ENCODE results near the gene CHTOP.
"Not testable (repeated sequence)": the region's sequence is repeated elsewhere in the genome, so short reads cannot be mapped to it uniquely, and the experiment has no call there.

The CHTOP gene

GRCh38 chr1:153662269-153662668, 28.4 kb downstream of the CHTOP start:
- DNase-seq (ENCODE audit: low read depth) = no peak

GRCh38 chr1:153663211-153663610, 29.3 kb downstream of the CHTOP start:
- no peak for DNase-seq (ENCODE audit: low read depth)

GRCh38 chr1:153667439-153667838, 33.6 kb downstream of the CHTOP start:
- DNase-seq (ENCODE audit: low read depth) = no peak

- DNase-seq (ENCODE audit: low read depth) = not testable (repeated sequence)
These were observed 34.8 kb downstream of the CHTOP start for GRCh38 chr1:153668672-153669071.

GRCh38 chr1:153669606-153670005, 35.7 kb downstream of the CHTOP start:
- no peak for DNase-seq (ENCODE audit: low read depth)

DNA sequence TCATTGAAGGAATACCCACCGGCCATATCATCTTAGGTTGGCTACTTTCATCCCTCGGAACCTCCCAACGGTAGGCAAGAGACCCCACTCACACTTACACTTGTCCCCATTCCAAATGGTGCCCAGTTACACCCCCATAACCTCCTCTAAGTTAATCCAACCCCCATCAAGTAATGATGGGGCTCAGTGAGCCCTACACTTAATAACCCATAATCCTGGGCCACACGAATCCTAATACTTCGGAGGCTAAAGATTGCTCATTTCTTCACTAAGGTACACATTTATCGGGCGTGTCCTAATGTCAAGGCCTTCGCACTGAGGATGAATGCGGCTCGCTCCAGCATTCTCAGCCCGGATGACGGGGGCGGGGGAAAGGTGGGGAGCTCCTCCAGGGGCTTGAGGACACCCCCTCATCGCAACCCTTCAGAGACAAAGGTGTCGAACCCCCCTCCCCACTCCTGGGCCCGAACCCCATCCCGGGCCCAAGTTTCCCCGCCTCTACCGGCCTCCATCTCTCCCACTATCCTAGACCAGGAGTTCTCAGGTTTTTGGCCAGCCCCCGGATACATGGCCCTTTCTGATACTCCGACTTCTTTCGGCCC, 36.5 kb downstream of the CHTOP start:
- DNase-seq (ENCODE audit: low read depth) = no peak

DNA sequence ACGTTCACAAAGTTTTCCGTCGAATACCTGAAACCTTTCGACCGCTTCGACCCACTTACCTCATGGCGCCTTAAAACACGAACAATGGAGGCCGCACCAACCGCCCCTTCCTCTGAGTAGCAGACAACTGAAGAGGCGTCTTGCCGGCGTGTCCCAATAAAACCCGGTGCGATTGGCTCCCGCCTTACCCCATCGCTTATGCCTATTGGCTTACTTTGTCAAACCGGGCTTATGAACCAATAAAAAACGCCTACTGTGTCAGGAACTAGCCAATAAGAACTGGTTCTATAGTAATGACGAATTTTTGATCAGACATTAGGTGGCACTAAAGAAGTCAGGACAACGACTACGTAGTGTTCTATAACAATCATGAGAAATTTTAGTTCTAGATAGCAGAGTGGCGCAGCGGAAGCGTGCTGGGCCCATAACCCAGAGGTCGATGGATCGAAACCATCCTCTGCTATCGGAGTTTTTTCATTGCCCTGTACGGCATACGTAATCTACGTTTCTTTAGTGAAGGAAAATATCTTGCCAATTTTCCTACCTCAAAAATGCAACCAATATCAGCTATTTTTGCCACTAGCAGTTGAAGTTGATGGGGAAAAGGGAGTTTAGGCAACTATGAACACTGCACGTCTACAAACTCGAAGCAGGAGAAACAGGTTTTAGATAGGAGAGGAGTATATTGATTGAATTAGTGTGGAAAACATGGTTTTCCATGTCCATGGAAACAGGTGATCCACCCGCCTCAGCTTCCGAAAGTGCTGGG, 37.2 kb downstream of the CHTOP start, which contains the start of gene ILF2:
Gene ILF2 (minus strand): TSS at position 135 of the 769 bp plus-strand sequence. CDS start 71 bp downstream, at position 64.
- DNase-seq (ENCODE audit: low read depth) = peak; percentile 99

- not testable (repeated sequence) for DNase-seq (ENCODE audit: low read depth)
These were observed 37.9 kb downstream of the CHTOP start for GRCh38 chr1:153671628-153672353.

GRCh38 chr1:153673511-153673910, 39.6 kb downstream of the CHTOP start:
- no peak for DNase-seq (ENCODE audit: low read depth)

DNA sequence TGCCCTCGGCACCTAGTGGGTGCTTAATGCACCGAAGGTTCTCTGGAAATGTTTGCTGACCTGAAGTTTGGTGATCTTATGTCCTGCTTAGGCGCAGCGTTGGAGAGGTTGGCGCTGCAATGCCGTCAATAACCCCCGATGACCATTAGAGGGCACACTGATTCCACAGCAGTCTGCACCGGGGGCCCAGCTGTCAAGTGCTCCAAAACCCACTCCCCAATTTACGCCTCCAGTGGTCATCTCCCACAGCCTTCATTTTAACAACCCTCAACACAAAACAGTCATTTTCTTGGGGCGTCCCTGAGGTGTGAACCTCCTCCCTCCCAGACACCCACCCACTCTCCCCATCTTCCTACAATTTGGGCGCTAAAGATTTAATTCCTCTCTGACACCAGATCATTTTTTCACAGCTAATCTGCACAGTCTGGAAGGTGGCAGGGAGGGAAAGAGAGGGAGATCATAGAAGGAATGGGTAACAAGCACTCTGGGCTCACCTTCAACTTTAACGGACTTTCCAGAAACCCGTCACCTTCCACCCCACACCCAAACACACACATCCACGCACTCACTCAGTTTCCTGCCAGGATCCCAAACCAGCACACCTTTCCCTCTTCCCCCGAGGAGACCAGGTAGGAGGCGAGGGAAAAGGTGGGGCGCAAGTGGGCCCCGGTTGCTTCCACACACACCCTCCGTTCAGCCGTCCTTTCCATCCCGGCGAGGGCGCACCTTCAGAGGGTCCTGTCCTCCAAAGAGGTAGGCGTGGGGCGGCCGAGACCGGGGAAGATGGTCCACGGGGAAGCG, 44.1 kb downstream of the CHTOP start:
- no peak for DNase-seq (ENCODE audit: low read depth)

GRCh38 chr1:153678519-153679336, 44.9 kb downstream of the CHTOP start, which contains the start of gene NPR1:
TSS of gene NPR1 (plus strand) at chr1:153678688. CDS start at chr1:153679109, 421 bp downstream.
- no peak for DNase-seq (ENCODE audit: low read depth)

- no peak for DNase-seq (ENCODE audit: low read depth)
These were observed 45.7 kb downstream of the CHTOP start for GRCh38 chr1:153679337-153680119.

- no peak for DNase-seq (ENCODE audit: low read depth)
These were observed 46.2 kb downstream of the CHTOP start for GRCh38 chr1:153680120-153680403.

- no peak for DNase-seq (ENCODE audit: low read depth)
These were observed 48.9 kb downstream of the CHTOP start for GRCh38 chr1:153682730-153683129.

DNA sequence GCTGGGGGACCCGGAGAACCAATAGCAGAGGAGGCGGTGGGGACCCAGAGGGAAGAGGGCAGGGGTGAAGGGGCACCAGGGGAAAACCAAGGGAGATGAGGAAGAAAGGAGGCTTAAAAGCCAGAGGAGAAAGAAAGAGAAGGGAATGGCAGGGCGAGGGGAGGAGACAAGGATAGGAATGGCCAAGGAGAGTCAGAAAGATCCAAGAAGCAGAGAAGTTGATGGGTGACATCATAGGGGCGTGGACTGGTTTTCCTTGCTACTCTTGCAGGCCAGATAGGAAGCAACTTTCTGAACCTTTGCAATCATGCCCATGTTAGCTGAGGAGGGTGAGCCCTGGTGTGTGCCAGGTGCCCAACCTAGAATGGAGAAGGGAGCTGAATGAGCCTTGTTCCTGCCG, 50.0 kb downstream of the CHTOP start:
- no peak for DNase-seq (ENCODE audit: low read depth)

DNA sequence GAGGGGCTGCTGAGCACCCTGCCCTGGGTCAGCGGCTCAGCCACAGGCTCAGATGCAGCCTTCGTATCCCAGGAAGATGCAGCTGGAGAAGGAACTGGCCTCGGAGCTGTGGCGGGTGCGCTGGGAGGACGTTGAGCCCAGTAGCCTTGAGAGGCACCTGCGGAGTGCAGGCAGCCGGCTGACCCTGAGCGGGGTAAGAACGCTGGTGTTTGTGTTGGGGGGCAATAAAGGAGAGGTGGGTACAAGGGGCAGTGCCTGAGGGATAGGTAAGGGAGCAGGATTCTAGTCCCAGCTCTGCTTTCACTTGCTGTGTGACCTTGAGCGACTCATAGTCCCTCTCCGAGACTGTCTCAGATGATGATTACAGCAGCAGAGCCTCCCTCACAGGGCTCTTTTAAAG, 51.0 kb downstream of the CHTOP start:
- DNase-seq (ENCODE audit: low read depth) = no peak

DNA sequence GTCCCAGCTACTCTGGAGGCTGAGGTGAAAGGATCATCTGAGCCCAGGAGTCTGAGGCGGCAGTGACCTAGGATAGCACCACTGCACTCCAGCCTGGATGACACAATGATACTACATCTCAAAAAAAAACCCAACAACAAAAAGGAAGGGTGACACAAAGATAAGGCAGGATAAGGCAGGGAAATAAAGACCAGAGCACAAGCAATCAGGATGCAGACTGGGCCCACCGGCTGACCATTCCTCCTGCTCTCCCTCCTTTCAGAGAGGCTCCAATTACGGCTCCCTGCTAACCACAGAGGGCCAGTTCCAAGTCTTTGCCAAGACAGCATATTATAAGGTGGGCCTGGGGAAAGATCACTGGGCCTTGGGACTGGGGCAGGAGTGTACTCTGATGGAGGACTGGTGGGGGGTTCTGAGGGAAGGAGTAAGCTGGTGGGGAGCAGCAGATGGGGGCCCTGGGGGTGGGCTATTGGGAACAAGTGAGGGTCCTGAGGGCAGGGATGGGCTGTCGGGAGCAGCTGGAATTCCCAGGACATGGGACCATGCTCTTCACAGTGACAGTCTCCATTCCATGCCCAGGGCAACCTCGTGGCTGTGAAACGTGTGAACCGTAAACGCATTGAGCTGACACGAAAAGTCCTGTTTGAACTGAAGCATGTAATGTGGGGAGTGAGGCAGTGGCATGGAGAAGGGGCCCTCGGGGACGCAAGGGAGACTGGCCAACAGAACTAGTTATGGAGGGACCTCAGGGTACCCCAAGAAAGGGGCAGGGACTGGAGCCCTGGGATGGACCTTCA, 51.9 kb downstream of the CHTOP start:
- no peak for DNase-seq (ENCODE audit: low read depth)

- no peak for DNase-seq (ENCODE audit: low read depth)
These were observed 53.7 kb downstream of the CHTOP start for GRCh38 chr1:153687346-153688125.

- no peak for DNase-seq (ENCODE audit: low read depth)
These were observed 54.4 kb downstream of the CHTOP start for GRCh38 chr1:153688276-153688675.
